Mucosa of rectum (tissue), 2 donors: ENCODE measurements around the gene XAB2.
A peak's percentile ranks its signal among the peaks of the same experiment; 100 is the strongest.

Experiments used
- H3K27ac ChIP-seq, 2 donors: one replicate each; pipeline ENCODE4 v1.7.0; 2013; ENCODE audit warnings: inconsistent platforms in 2 of 2, low read depth in 2 of 2, low read length in 2 of 2
- H3K27me3 ChIP-seq, 2 donors: one replicate each; pipeline ENCODE4 v1.7.0; 2013; ENCODE audit warnings: low read length in 2 of 2; ENCODE audit not compliant: control insufficient read depth in 2 of 2, insufficient read depth in 2 of 2
- H3K36me3 ChIP-seq, 2 donors: one replicate each; pipeline ENCODE4 v1.7.0; 2013; ENCODE audit warnings: low read length in 2 of 2; ENCODE audit not compliant: control insufficient read depth in 2 of 2, insufficient read depth in 2 of 2
- H3K4me1 ChIP-seq, 2 donors: one replicate each; pipeline ENCODE4 v1.7.0; 2013; ENCODE audit warnings: low read length in 2 of 2, mild to moderate bottlenecking in 1 of 2; ENCODE audit not compliant: control insufficient read depth in 2 of 2, insufficient read depth in 2 of 2
- H3K4me3 ChIP-seq, 2 donors: one replicate each; pipeline ENCODE4 v1.7.0; 2013; ENCODE audit warnings: low read length in 2 of 2
- H3K9ac ChIP-seq, 2 donors: one replicate each; pipeline ENCODE4 v1.7.0; 2013; ENCODE audit warnings: low read length in 2 of 2, low read depth in 1 of 2, mild to moderate bottlenecking in 1 of 2
- H3K9me3 ChIP-seq, 2 donors: one replicate each; pipeline ENCODE4 v1.7.0; 2013; ENCODE audit warnings: low read length in 2 of 2; ENCODE audit not compliant: control insufficient read depth in 2 of 2
- donor health status: healthy.
- donor health status: Normal muscosa, but diverticular disease.

The XAB2 gene

GRCh38 chr19:7629347-7630054 is at the start of gene XAB2, which contains the start of gene PET100:
TSS of gene XAB2 (minus strand) at chr19:7629545. CDS start at chr19:7629527, 18 bp downstream.
TSS of gene PET100 (plus strand) at chr19:7629793. CDS start at chr19:7629834, 41 bp downstream.
- Histone ChIP-seq H3K9ac (peak within 1 kb of the TSS; percentile 78 to 98), H3K27me3 (no peaks in the 10 kb centered on the region), H3K4me1 (peaks cover 18 to 22% of the 10 kb centered on the region in 2 donors), H3K4me3 (peak within 1 kb of the TSS; percentile 88 to 100), H3K9me3 (no peaks in the 10 kb centered on the region), H3K27ac (peak within 1 kb of the TSS; percentile 61 to 76), H3K36me3 (peaks cover 5 to 29% of the 10 kb centered on the region in 2 donors)

- peaks cover 4 to 13% of the 10 kb centered on the region in 2 donors for H3K27me3 ChIP-seq
- no peak overlapping the region for H3K27ac ChIP-seq
- H3K9ac ChIP-seq, result no peak overlapping the region
- H3K36me3 ChIP-seq, result peaks cover 3 to 5% of the 10 kb centered on the region in 2 donors
- H3K4me3 ChIP-seq, result no peak overlapping the region
- peaks cover 12 to 14% of the 10 kb centered on the region in 2 donors for H3K4me1 ChIP-seq
- no peaks in the 10 kb centered on the region for H3K9me3 ChIP-seq
Observed at GRCh38 chr19:7677669-7678311, 48.4 kb upstream of the XAB2 start.

- peaks cover 6 to 13% of the 10 kb centered on the region in 2 donors for H3K27me3 ChIP-seq
- H3K4me1 ChIP-seq, result peaks cover 9 to 14% of the 10 kb centered on the region in 2 donors
Observed at GRCh38 chr19:7676854-7677253, 47.5 kb upstream of the XAB2 start, which contains the start of gene MCEMP1. TSS of gene MCEMP1 (plus strand) at chr19:7677090. CDS start at chr19:7677121, 31 bp downstream.

GRCh38 chr19:7676376-7676775 is 47.0 kb upstream of the XAB2 start:
- Histone ChIP-seq H3K27me3 (peaks cover 9 to 13% of the 10 kb centered on the region in 2 donors), H3K4me3 (no peak overlapping the region), H3K9me3 (no peaks in the 10 kb centered on the region), H3K4me1 (peaks cover 8 to 11% of the 10 kb centered on the region in 2 donors), H3K36me3 (no peaks in the 10 kb centered on the region), H3K9ac (no peak overlapping the region), H3K27ac (no peak overlapping the region)

More at GRCh38 chr19:7676854-7677253, 47.5 kb upstream of the XAB2 start, which contains the start of gene MCEMP1:
- H3K4me3 ChIP-seq, result no peak within 1 kb of the TSS
- H3K36me3 ChIP-seq, result no peaks in the 10 kb centered on the region
- H3K27ac ChIP-seq, result no peak within 1 kb of the TSS
- no peaks in the 10 kb centered on the region for H3K9me3 ChIP-seq
- H3K9ac ChIP-seq, result no peak within 1 kb of the TSS

GRCh38 chr19:7674010-7675005 is 45.0 kb upstream of the XAB2 start:
- Histone ChIP-seq H3K9me3 (no peaks in the 10 kb centered on the region), H3K4me1 (peaks cover 1 to 2% of the 10 kb centered on the region in 2 donors), H3K4me3 (no peak overlapping the region), H3K27me3 (peaks cover 16 to 22% of the 10 kb centered on the region in 2 donors), H3K36me3 (no peaks in the 10 kb centered on the region), H3K9ac (no peak overlapping the region), H3K27ac (no peak overlapping the region)

- no peak overlapping the region for H3K27ac ChIP-seq
- H3K27me3 ChIP-seq, result peaks cover 13 to 18% of the 10 kb centered on the region in 2 donors
Observed at GRCh38 chr19:7672522-7672921, 43.2 kb upstream of the XAB2 start.

GRCh38 chr19:7670790-7671189 is 41.4 kb upstream of the XAB2 start:
- H3K9me3 ChIP-seq, result no peaks in the 10 kb centered on the region
- no peak overlapping the region for H3K4me3 ChIP-seq
- no peaks in the 10 kb centered on the region for H3K36me3 ChIP-seq
- no peak overlapping the region for H3K9ac ChIP-seq
- no peaks in the 10 kb centered on the region for H3K4me1 ChIP-seq
- peaks cover 12 to 18% of the 10 kb centered on the region in 2 donors for H3K27me3 ChIP-seq
- no peak overlapping the region for H3K27ac ChIP-seq

More at GRCh38 chr19:7672522-7672921, 43.2 kb upstream of the XAB2 start:
- no peak overlapping the region for H3K9ac ChIP-seq
- H3K4me3 ChIP-seq, result no peak overlapping the region
- H3K9me3 ChIP-seq, result no peaks in the 10 kb centered on the region
- no peaks in the 10 kb centered on the region for H3K36me3 ChIP-seq
- H3K4me1 ChIP-seq, result no peaks in the 10 kb centered on the region

GRCh38 chr19:7670150-7670783 is 40.9 kb upstream of the XAB2 start:
- no peak overlapping the region for H3K4me3 ChIP-seq
- H3K4me1 ChIP-seq, result no peaks in the 10 kb centered on the region
- H3K36me3 ChIP-seq, result no peaks in the 10 kb centered on the region
- no peak overlapping the region for H3K27ac ChIP-seq
- H3K27me3 ChIP-seq, result peaks cover 12 to 18% of the 10 kb centered on the region in 2 donors
- no peak overlapping the region for H3K9ac ChIP-seq
- H3K9me3 ChIP-seq, result no peaks in the 10 kb centered on the region

- Histone ChIP-seq H3K4me1 (no peaks in the 10 kb centered on the region), H3K9me3 (no peaks in the 10 kb centered on the region), H3K36me3 (no peaks in the 10 kb centered on the region), H3K9ac (no peak overlapping the region), H3K27me3 (peaks cover 12 to 18% of the 10 kb centered on the region in 2 donors), H3K27ac (no peak overlapping the region), H3K4me3 (no peak overlapping the region)
Observed at GRCh38 chr19:7669641-7670040, 40.3 kb upstream of the XAB2 start.
